Measurements from ENCODE around the gene GNG12.

GNG12 gene

GRCh38 chr1:67705735-67706453 lies 127.4 kb downstream of the GNG12 start:
- CTCF ChIA-PET: interaction anchor here (0.6 kb wide), 1 partner anchor 65 kb away, joined by 3 read pairs; no protein-coding TSS in a partner anchor

GRCh38 chr1:67704351-67704750 lies 128.9 kb downstream of the GNG12 start:
- no peak for TF ChIP-seq CTCF (conservative IDR thresholded peaks at IDR 0.05; ENCODE audit: low read depth)
- no peak overlapping the region for H3K27ac ChIP-seq
- ChIA-PET CTCF (interaction anchor here (0.6 to 0.7 kb wide), 2 partner anchors 14 to 417 kb away, joined by 3 read pairs; no protein-coding TSS in a partner anchor), POLR2A (ENCODE audit: low non-redundant PET) (no interaction called here)
- DNase-seq (ENCODE audit: low spot score): no peak

More at GRCh38 chr1:67705735-67706453, 127.4 kb downstream of the GNG12 start:
- DNase-seq (ENCODE audit: low spot score): no peak
- POLR2A ChIA-PET (ENCODE audit: low non-redundant PET): no interaction called here
- no peak for TF ChIP-seq CTCF (conservative IDR thresholded peaks at IDR 0.05; ENCODE audit: low read depth)
- no peak overlapping the region for H3K27ac ChIP-seq

- ChIA-PET POLR2A (ENCODE audit: low non-redundant PET) (no interaction called here), CTCF (no interaction called here)
- TF ChIP-seq CTCF (conservative IDR thresholded peaks at IDR 0.05; ENCODE audit: low read depth): no peak
Observed at GRCh38 chr1:67701876-67702275, 131.4 kb downstream of the GNG12 start.

GRCh38 chr1:67700692-67701410 lies 132.4 kb downstream of the GNG12 start:
- no peak for TF ChIP-seq CTCF (conservative IDR thresholded peaks at IDR 0.05; ENCODE audit: low read depth)
- ChIA-PET POLR2A (ENCODE audit: low non-redundant PET) (no interaction called here), CTCF (no interaction called here)
- DNase-seq (ENCODE audit: low spot score): no peak
- H3K27ac ChIP-seq: 0 out of 2 replicates have a peak overlapping the region, but pooled peaks have one; percentile 21

More at GRCh38 chr1:67701876-67702275, 131.4 kb downstream of the GNG12 start:
- no peak for DNase-seq (ENCODE audit: low spot score)
- no peak overlapping the region for H3K27ac ChIP-seq

- no peak for TF ChIP-seq CTCF (conservative IDR thresholded peaks at IDR 0.05; ENCODE audit: low read depth)
- H3K27ac ChIP-seq: peak overlapping the region; percentile 21; the same call in 1 of the 2 replicates
- ChIA-PET CTCF (no interaction called here), POLR2A (ENCODE audit: low non-redundant PET) (no interaction called here)
- DNase-seq (ENCODE audit: low spot score): no peak
Observed at GRCh38 chr1:67700220-67700619, 133.0 kb downstream of the GNG12 start.

- DNase-seq (ENCODE audit: low spot score): no peak
- H3K27ac ChIP-seq: no peak overlapping the region
- POLR2A ChIA-PET (ENCODE audit: low non-redundant PET): interaction anchor here (0.6 kb wide), 1 partner anchor 10 kb away, joined by 5 read pairs; no protein-coding TSS in a partner anchor
- no peak for TF ChIP-seq CTCF (conservative IDR thresholded peaks at IDR 0.05; ENCODE audit: low read depth)
- CTCF ChIA-PET: interaction anchor here (0.7 kb wide), 1 partner anchor 11 kb away, joined by 3 read pairs; no protein-coding TSS in a partner anchor
Observed at GRCh38 chr1:67696708-67697107, 136.6 kb downstream of the GNG12 start.

All from RWPE1 (cell line).